NOMO-1 treated with DMSO at 0.1 percent for 48 hours (cell line): ENCODE data around the gene C16orf78.
A peak's percentile ranks its signal among the peaks of the same experiment; 100 is the strongest.
"Not testable (repeated sequence)": the region's sequence is repeated elsewhere in the genome, so short reads cannot be mapped to it uniquely, and the experiment has no call there.

Source experiments
- DNase-seq: peaks from one replicate; lab custom pipeline; 2025; ENCODE audit not compliant: unreplicated experiment; lab: John Stamatoyannopoulos, UW

C16orf78 gene

DNA sequence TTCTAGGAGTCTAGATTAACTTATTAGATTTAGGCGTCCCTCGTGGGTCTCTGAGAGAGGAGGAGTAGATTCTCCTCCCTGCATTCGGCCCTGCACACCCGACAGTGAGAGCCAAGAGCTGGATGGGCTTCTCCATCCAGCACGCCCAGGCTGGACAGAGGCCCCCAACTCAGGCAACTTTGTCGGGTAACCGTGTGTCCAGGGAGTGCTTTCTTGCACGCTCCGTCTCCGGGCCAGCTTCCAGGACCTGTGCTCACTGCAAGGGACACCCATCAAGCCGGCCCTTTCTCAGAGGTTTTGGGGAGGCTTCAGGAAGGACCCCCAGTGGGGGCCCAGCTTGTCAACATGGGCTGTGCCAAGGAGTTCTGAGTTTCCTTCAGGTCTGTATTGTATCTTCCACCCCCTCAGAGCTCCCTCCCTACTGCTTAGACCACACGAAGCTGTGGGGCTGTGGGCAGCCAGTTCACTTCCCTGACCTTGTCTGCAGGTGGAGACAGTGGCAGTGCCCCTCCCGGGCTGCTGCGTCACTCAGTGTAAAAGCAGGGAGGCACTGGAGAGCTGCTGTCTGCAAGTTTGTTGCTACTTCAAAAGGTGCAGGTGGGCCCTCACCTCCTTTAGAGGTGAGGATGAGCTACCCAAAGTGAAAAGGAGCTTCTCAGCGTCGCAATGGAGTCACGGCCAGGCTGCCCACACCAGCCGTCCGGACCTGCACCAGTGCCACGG is 24.0 kb upstream of the C16orf78 start:
- no peak for DNase-seq

DNA sequence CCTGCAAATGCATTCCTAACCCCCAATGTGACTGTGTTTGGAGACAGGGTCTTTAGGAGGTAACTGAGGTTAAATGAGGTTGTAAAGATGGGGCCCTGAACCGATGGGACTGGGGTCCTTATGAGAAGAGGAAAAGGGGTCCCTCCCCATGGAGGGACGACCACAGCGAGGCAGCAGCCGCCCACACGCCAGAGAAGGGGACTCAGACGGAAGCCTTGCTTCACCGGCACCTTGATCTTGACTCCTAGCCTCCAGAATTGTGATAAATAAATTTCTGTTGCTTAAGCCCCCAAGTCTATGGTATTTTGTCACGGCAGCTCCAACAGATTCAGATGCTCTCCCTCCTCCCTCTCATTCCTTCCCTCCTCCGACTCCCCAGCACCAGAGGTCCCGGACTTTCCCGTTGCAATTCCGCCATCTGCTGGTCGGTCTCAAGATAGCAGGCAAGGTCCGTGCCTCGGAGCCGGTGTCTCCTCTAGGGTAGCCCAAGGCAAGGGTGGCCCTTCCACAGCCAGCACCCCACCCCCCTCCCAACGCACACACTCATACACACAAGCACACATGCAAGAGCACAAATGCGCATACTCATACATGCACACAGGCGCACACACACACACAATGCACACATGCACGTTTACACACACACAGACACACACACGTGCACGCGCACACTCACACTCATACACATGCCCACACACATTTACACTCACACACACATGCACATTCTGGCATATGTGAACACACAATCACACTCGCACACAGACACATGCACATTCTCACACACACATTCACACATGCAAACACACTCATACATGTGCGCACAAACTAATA is 23.1 kb upstream of the C16orf78 start:
- DNase-seq = no peak

DNA sequence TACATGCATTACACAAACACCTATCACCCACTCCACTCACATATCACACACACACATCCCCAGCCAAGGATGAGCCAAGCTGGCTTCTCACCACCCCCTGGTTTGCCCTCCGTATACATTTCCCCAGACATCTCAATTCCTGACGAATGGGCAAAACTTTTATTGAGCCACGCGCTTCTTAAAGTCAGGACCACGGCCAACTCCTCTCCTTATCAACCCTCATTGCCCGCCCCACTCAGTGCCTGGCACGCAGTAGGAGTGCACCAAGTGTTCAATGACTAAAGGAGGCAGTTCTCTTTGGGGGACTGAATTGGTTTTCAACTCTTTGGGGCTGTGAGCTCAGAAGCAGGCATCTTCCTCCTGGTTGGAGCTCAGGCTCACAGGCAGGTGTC is 22.5 kb upstream of the C16orf78 start:
- DNase-seq = no peak

DNA sequence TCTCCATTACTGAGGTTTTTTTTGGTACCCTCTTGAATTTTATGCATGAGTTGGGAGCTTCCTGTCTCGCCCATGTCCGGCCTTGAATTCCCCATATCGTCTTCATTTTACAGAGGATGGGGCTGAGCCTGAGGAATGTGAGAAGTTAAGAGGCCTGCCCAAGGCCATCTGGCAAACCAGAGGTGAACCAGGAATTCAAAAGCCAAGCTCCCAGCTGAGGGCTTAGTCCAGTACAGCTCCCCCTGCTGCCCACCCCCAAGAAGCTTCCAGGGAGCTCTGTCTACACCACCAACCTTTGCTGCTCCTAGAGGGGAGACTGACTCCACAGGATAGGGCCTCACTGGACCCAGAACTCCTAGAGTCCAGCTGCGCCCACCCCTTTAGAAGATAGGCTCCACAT is 20.7 kb upstream of the C16orf78 start:
- no peak for DNase-seq

DNA sequence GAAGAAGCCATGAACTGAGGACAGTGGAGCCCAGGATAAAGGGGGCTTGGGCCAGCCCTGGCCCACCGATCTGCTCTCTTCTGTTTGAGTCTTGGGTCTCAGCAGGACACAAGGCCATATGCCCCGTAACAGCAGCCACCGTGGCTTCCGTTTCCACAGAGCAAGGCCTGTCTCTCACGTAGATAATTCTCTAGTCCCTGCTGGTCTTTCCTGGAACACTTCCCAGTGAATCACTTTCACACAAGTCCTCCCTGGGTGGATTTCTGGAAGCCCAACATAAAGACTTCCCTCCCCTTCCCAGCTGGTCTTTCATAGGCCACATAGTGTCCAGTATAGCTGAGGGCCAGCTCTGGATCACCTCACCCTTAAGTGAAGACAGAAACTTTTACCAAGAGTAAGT is 19.9 kb upstream of the C16orf78 start:
- no peak for DNase-seq

DNA sequence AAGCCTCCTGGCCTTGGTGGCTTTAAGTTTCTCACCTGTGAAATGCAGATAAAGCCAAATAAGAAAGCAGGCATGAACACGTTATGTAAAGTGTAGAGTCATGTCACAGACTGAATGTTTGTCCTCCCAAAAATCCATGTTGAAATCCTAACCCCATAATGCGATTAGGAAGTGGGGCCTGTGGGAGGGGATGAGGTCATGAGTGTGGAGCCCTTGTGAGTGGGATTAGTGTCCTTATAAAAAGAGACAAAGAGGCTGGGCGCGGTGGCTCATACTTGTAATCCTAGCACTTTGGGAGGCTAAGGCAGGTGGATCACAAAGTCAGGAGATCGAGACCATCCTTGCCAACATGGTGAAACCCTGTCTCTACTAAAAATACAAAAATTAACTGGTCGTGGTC is 19.5 kb upstream of the C16orf78 start:
- DNase-seq = no peak

DNA sequence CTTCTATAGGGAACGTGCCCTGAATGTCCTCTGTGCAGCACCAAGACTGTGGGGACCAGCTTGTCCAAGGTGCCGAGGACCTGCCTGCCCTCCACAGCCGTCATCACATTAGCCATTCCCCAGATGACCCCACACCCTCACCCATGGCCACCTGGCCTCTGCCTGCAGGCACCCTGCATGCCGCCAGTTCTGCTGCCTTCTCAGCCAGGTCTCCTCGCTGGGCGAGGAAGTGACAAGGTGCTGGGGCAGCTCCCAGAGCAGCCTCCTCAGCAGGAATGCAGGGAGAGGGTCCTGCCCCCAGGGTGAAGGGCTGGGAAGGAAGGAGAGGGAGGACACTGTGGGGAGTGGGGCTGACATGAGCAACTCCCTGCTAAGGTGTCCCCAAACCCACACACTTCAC is 18.6 kb upstream of the C16orf78 start:
- no peak for DNase-seq

DNA sequence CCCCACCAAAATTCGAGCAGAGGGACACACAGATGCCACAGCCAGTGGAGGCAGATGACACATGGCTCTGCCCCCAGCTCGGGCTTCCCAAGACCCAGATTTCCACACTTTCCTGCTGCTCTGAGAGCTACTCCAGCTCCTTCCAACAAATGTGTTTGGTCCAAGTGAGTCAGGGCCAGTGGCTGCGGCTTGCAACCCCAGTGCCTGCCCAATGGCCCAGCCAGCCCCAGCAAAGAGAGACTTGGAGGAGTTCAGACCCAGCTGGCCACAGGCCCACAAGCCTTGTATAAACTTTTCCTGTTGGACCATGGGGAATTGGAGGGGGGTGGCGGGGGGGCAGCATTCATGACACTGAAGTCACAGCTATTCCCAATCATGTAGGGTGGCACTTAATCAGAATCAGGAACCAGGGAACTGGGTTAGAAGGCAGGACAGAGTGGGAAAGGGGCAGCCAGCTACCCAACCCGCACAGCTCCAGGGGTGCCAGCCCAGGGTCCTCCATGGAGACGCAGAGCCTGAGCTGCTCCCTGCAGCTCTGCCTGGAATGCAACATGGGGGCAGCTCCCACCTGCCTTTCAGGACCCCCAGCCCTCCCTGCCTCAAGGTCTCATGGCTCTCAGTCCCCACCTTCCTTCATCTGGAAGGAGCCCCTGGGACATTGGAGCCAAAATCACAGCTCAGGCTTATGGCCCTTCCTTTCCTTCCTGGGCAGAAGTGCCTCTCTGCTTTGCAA is 17.5 kb upstream of the C16orf78 start:
- DNase-seq = no peak

DNA sequence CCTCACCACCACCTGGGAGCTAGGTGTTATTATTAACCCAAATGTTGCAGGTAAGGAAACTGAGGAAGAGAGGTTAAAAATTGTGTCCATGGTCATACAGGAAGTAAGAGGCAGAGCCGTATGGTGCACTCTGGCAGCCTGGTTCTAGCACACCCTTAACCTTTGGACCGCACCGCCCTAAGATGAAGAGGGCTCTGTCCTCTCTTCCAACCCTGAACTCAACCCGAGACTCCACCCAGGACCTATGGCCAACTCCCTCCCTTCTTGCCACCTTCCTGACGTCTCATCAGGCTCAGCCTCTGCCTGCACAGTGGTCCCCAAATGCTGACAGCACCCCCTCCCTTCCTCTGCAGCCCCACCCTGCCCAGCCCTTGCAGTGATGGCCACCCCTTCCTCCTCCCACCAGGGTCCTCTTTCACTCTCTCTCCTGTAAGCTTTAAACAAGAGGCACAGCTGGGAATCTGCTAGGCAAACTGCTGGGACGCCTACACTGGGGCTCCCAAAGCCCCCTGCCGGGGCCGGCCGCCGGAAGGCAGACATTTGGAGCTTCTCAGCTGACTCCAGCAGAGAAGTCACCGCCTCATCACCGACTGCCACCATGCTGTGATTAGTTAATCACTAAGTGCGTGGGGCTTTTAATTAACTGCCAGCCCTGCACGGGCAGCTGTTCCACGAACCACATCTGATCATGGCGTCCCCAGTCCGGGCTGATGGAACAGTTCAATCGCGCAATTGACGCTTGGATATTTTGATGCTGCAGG is 16.7 kb upstream of the C16orf78 start:
- DNase-seq = no peak

DNA sequence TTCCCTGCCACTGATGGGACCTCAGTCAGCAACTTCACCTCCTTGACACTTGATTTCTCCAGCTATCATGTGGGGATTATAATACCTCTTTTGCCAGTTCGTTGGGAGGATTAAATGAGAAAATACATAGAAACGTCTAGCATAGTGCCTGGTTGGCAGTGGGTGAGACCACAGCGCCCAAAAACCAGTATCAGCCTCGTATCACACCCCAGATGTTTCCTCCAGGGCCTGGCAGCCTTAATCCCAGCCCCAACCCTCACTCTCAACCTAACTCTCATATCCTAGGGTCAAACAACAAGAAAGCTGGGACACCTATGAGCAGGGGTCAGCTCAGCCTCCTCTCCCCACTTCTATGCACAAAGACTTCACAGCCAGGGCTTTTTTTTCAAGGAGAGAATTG is 14.0 kb upstream of the C16orf78 start:
- DNase-seq = no peak

DNA sequence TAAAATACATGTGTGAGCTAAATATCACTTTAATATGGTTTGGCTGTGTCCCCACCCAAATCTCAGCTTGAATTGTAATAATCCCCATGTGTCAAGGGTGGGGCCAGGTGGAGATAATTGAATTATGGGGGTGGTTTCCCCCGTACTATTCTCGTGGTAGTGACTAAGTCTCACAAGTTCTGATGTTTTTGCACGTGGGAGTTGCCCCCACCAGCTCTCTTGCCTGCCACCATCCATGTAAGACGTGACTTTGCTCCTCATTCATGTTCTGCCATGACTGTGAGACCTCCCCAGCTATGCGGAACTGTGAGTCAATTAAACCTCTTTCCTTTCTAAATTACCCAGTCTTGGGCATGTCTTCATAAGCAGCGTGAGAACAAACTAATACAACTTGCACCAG is 11.9 kb upstream of the C16orf78 start:
- DNase-seq = not testable (repeated sequence)

DNA sequence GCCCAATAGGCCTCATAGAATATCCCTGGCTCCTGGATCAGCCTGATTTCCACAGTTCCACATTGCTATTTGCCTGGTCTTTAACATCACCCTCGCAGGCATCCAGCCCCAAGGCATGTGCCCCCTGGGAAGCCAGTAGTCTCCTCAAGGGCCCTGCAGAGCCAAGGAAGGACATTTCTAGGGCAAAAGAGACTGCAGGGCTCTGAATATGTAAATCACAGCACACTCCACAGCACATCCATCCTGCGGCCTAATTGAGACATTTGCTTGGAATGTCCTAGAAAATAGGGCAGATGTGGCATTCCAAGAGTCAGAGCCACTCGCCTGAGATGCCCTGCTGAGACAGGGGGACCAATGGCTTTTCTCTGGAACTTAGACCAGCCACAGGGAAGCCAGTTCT is 11.4 kb upstream of the C16orf78 start:
- DNase-seq = no peak

DNA sequence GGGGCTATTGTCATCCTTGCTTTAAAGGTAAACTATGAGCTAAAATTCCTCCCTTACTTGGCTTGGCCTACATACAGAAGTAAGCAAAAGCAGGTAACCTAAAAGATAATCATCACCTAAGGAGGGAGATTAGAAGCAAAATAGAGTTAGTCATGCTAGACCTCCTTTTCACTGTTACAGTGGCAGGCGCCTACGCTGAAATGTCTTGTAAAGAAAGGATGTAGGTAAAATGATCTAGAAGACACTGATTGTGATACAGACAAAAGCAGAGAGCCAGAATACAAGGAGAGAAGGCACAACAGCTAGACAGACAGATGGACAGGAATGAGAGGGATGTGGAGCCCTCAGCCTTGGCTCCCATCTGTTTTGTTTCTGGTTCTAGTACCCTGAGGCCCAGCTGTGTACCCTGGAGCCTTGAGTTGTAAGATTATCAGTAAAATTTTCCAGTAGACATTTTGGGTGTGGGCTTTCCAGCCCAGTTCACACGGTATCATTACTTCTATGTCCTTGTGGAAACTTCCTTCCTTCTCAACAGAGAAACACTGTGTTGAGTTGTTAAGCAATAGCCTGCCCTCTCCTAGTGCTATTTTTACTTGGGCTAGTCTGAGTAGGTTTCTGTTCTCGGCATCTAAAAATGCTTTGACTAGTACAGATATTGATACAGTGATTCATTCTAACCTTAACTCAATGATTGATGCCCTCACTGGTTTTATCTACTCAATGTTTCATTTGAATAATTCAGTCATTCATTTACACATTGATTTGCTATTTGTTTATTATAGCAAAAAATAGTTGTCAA is 7.7 kb upstream of the C16orf78 start:
- peak; percentile 70 for DNase-seq

DNA sequence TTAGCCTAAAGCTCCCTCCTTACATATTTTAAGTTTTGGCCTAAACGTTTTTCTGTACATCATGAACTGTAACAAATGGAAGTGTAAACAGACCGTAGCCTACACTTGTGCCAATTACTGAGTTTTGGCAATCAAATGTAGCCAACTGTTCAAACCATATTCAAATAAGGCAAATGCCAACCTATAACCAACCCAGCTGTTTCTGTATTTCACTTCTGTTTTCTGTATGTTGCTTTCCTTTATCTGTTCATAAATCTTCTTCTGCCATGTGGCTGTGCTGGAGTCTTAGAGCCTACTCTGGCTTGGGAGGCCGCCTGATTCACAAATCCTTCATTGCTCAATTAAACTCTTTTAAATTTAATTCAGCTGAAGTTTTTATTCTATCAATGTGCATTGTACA is 6.9 kb upstream of the C16orf78 start:
- peak; percentile 88 for DNase-seq

DNA sequence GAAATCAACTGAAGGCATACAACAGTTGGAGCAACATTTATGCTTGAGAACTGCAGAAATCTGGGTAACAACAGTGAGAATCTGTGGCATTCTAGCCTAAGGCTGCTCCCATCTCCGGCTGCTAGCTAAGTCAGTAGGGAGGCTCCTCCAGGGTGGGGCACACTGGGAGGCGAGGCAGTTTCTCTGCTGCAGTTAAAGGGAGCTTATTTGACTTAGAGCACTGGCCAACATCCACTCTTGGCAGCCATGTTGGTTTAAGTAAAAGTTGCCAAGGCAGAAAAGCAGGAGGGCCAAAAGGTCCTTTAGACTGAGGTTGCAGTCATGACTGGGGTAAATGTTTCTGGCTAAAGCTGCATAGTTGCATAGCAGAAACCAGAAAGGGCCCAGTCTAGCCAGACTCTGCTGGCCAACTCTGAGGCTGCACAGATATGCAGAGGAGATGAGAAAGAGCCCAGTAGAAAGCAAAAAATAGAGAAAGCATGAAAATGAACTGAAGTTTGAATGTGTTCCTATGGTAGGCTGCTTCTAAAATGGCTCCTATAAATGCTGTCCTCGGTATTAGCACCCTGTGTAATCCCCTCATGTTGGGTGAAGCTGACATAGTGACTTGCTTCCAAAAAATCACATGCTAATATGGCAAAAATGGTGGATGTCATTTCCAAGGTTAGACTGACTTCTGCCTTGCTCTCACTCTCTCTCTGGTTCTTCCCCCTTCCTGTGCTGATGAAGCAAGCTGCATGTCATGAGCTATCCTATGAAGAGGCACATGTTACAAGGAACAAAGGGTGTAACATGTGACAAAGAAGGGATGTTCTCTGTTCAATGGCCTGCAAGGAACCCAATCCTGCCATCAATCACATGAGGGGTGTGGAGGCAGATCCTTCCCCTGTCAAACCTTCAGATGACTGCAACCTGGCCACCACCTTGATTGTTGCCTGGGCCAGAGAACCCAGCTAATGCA is 3.7 kb upstream of the C16orf78 start:
- no peak for DNase-seq

DNA sequence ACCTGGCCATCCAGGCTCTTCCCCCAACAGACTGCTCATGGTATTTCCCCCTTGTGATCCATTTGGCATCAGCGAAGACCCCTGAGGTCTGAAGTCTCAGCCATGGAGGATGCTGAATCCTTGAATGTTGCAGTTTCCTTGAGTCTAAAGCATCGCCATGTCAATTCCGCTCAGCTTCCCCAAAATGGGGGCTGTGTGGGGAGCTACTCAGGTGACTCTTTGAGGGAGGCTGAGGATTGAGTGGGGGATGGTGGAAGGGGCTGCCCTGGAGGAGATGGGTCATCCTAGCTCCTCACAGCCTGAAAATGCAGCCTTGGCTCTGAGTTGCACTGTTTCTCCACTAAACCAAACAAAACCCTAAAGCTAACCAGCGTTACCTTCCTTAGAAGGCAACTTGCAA is 2.6 kb downstream of the C16orf78 start:
- DNase-seq = no peak

DNA sequence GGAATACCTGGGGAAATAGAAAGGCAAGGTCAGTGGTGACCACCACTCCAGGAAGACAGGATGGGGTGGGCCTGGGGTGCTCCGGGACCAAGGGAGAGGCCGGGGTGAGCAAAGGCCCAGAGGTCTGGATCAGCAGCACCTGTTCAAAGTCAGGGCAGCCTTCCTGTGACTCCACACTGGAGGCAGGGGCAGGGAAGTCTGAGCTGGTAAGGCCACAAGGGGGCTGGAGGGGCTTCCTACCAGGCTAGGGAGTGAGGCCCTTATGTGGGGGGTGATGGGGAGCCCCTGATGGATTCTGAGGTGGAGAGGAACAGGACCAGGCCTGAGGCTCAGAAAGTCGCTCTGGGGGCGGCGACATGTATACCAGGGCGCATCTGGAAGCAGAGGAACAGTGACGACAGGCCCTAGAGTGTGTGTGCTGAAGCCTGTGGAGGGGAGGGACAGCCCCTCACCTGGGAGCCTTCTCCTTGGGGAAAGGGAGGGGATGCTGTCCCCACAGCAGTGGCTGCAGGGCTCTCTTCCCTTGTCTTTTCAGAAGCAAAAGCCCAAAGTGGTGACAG is 3.7 kb downstream of the C16orf78 start:
- no peak for DNase-seq

DNA sequence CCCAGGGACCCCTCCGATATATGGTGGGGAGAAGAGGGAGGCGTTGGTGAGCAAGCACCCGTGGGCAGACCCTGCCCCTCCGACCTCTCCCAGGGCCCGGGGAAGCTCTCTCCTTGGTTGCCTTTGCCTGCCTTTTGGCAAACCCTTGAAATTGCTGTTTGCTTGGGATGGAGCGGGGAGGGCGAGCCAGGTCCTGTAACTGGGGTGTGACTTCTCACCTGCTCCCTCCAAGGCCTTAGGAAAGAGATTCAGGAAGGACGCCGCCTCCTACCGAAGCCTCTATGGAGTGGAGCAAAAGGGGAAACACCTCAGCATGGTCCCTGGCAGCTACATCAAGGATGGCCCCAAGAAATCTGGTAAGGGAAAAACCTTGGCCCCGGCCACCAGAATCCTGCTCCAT is 4.6 kb downstream of the C16orf78 start:
- no peak for DNase-seq

DNA sequence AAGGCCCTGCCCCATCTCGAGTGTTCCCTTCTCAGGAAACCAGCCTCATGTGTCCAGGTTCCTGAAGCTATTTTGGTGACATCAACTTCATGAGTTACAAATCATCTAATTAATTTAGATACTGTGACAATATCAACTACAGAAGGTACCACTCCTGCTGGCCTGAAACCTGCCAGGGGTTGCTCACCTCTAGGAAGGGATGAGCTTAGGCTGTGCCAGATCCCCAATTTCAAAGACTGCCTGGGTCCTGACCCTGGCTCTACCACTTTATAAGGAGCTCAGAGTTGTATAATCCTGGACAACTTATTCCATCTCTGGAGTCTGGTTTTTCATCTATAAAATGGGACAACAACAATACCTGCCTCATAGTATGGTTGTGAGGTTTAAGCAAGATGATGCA is 5.2 kb downstream of the C16orf78 start:
- no peak for DNase-seq
